Endothelial cell of umbilical vein (primary cell): Measurements from ENCODE around the gene DNAJC17. TPM values are rescaled to one million over a fixed set of nuclear protein-coding genes. Genes with fewer than 3 reads are reported as not detected.

Experiments
- BruUV-seq: library from RNA; stranded (reverse); fragments of 400-500 nt; replicated peaks from 2 replicates; lab custom pipeline; 2021; lab: Mats Ljungman, UMichigan
- CTCF ChIA-PET: fragments of 300-600, 350-600 bp; sonication (Branson Sonifier 250); formaldehyde crosslinking; loops from one replicate; lab custom pipeline; 2021; ENCODE audit warnings: antibody characterized with exemption, inconsistent platforms; lab: Charles Lee
- POLR2A ChIA-PET: fragments of 300-600, 350-600 bp; sonication (Branson Sonifier 250); formaldehyde crosslinking; loops from one replicate; lab custom pipeline; 2021; ENCODE audit warnings: antibody characterized with exemption, inconsistent platforms; lab: Charles Lee
- DNase-seq: peaks from one replicate; pipeline ENCODE4 v3.0.0-alpha.2; 2011; ENCODE audit warnings: low read depth, low spot score
- FAIRE-seq: peaks from 2 replicates; lab custom pipeline; 2011; peaks lifted over from hg19 to GRCh38; lab: Jason Lieb, UNC
- H2AFZ ChIP-seq: 2 replicates; pipeline ENCODE4 v1.6.0; 2012; ENCODE audit warnings: low read depth, low read length, control low read depth, inconsistent platforms
- H3K27ac ChIP-seq: 2 replicates; pipeline ENCODE4 v1.5.1; 2011; ENCODE audit warnings: low read depth, mild to moderate bottlenecking, control low read depth, low read length, moderate library complexity; ENCODE audit not compliant: insufficient read depth
- H3K27me3 ChIP-seq, 2 experiments: 2 replicates each; pipeline versions ENCODE4 v1.6.0 to v1.6.1; 2011; ENCODE audit warnings: low read length in 2 of 2, mixed read lengths in 1 of 2; ENCODE audit not compliant: control insufficient read depth in 2 of 2, insufficient read depth in 2 of 2
- H3K36me3 ChIP-seq, 2 experiments: 2 replicates in 1 of 2; 3 replicates in 1 of 2; pipeline ENCODE4 v1.5.1; 2011; ENCODE audit warnings: low read length in 2 of 2, mild to moderate bottlenecking in 1 of 2, moderate library complexity in 1 of 2; ENCODE audit not compliant: control insufficient read depth in 2 of 2, insufficient read depth in 2 of 2; ENCODE audit errors: extremely low read depth in 1 of 2
- H3K4me1 ChIP-seq: 3 replicates; pipeline ENCODE4 v1.5.1; 2011; ENCODE audit warnings: mild to moderate bottlenecking, low read length; ENCODE audit not compliant: control insufficient read depth, insufficient read depth; ENCODE audit errors: extremely low read depth
- H3K4me2 ChIP-seq: 2 replicates; pipeline ENCODE4 v1.6.1; 2011; ENCODE audit warnings: low read length, control low read depth, mixed read lengths; ENCODE audit not compliant: insufficient read depth
- H3K4me3 ChIP-seq, 3 experiments: fragments of 200-600 bp in 1 of 3; sonication (generic), shearing (Covaris generic) in 1 of 3; replicated peaks in 1 of 3; 2 replicates each; pipeline ENCODE4 v1.5.1; 2011 to 2016; ENCODE audit warnings: control low read depth in 3 of 3, low read length in 3 of 3, mild to moderate bottlenecking in 2 of 3, inconsistent platforms in 1 of 3, low read depth in 1 of 3, moderate library complexity in 1 of 3; ENCODE audit not compliant: insufficient read depth in 1 of 3
- H3K79me2 ChIP-seq: 2 replicates; pipeline ENCODE4 v1.6.0; 2012; ENCODE audit warnings: low read length, inconsistent platforms; ENCODE audit not compliant: control insufficient read depth, insufficient read depth
- H3K9ac ChIP-seq: replicated peaks from 2 replicates; pipeline ENCODE3; 2011; ENCODE audit warnings: low read length, control low read depth; ENCODE audit not compliant: insufficient read depth; ENCODE audit errors: extremely low read depth
- H3K9me1 ChIP-seq: replicated peaks from 3 replicates; pipeline ENCODE4 v1.6.0; 2011; ENCODE audit warnings: mild to moderate bottlenecking, low read length; ENCODE audit not compliant: control insufficient read depth, insufficient read depth; ENCODE audit errors: extremely low read depth
- H3K9me3 ChIP-seq: replicated peaks from 2 replicates; pipeline ENCODE4 v1.5.1; 2012; ENCODE audit warnings: low read length, inconsistent platforms; ENCODE audit not compliant: control insufficient read depth, insufficient read depth
- H4K20me1 ChIP-seq: replicated peaks from 2 replicates; pipeline ENCODE3; 2011; ENCODE audit warnings: mild to moderate bottlenecking, low read length; ENCODE audit not compliant: control insufficient read depth, insufficient read depth; ENCODE audit errors: extremely low read depth
- EZH2 ChIP-seq: IDR thresholded peaks from 2 replicates; pipeline ENCODE4 v1.6.1; 2012; ENCODE audit warnings: borderline replicate concordance, low read depth, mild to moderate bottlenecking, moderate library complexity, low read length, inconsistent platforms; ENCODE audit not compliant: severe bottlenecking
- FOS ChIP-seq: IDR thresholded peaks from 2 replicates; pipeline ENCODE4 v1.6.1; 2011; ENCODE audit warnings: mild to moderate bottlenecking, low read length, moderate library complexity, borderline replicate concordance; ENCODE audit not compliant: insufficient read depth
- GATA2 ChIP-seq: IDR thresholded peaks from 2 replicates; pipeline ENCODE4 v1.7.0; 2011; ENCODE audit warnings: low read depth, mild to moderate bottlenecking, moderate library complexity, mixed read lengths, low read length; ENCODE audit not compliant: insufficient read length, insufficient read depth
- JUN ChIP-seq: IDR thresholded peaks from 2 replicates; pipeline ENCODE4 v1.6.1; 2011; ENCODE audit warnings: borderline replicate concordance, low read depth; ENCODE audit not compliant: insufficient read length, insufficient read depth
- MYC ChIP-seq: IDR thresholded peaks from one replicate; pipeline ENCODE4 v1.6.1; 2011; ENCODE audit warnings: mild to moderate bottlenecking, low read depth, low read length
- POLR2A ChIP-seq: IDR thresholded peaks from 2 replicates; pipeline ENCODE4 v1.6.1; 2012; ENCODE audit warnings: low read depth, mild to moderate bottlenecking, control low read depth, low read length
- POLR2AphosphoS5 ChIP-seq: IDR thresholded peaks from 2 replicates; pipeline ENCODE4 v1.6.1; 2012; ENCODE audit warnings: low read depth, mild to moderate bottlenecking, control low read depth, low read length, moderate library complexity; ENCODE audit not compliant: insufficient read depth
- dilution Hi-C: fragments of 300-500 bp; cut with MboI; formaldehyde crosslinking; loops from one replicate; pipeline ENCODE4 v1.15.0; 2019; ENCODE audit warnings: low sequenced_read_pairs; ENCODE audit not compliant: extremely low pct_ligation_motif_present
- intact Hi-C: fragments of 100-400 bp; cut with micrococcal nuclease; formaldehyde crosslinking; loops from one replicate; pipeline ENCODE4 v1.10.0; 2022
- polyA plus RNA-seq, 4 experiments: library from polyadenylated mRNA; depleted of rRNA in 3 of 4; stranded (reverse) in 3 of 4; unstranded in 1 of 4; fragments of >200 nt; gene quantifications; 2 replicates each; pipeline versions ENCODE4 v1.2.1 to v1.2.3, GENCODE V29; 2011 to 2012; ENCODE audit warnings: missing spikeins in 1 of 4
- total RNA-seq: library from RNA; stranded (reverse); gene quantifications from 2 replicates; pipeline ENCODE4 v1.2.3, GENCODE V29; 2021
- TF ChIP-seq, protein P1 (sequence below): IDR thresholded peaks from 2 replicates; pipeline ENCODE4 v1.6.1; 2011; ENCODE audit not compliant: insufficient read depth, insufficient read length
- TF ChIP-seq, protein P2 (sequence below), 2 donors: IDR thresholded peaks; 1 replicate in 1 of 2; 2 replicates in 1 of 2; pipeline ENCODE4 v1.5.1; 2011; ENCODE audit warnings: low read length in 2 of 2, mild to moderate bottlenecking in 2 of 2, moderate library complexity in 2 of 2, control low read depth in 1 of 2, inconsistent platforms in 1 of 2, low read depth in 1 of 2; ENCODE audit not compliant: insufficient read depth in 1 of 2; ENCODE audit errors: extremely low read depth in 1 of 2

DNAJC17 gene
- total and polyA plus RNA-seq, 2 donors (not counting 3 experiments of a cell fraction or from before 2014, with no cell fraction given): 30.7 to 46.4 TPM

DNA sequence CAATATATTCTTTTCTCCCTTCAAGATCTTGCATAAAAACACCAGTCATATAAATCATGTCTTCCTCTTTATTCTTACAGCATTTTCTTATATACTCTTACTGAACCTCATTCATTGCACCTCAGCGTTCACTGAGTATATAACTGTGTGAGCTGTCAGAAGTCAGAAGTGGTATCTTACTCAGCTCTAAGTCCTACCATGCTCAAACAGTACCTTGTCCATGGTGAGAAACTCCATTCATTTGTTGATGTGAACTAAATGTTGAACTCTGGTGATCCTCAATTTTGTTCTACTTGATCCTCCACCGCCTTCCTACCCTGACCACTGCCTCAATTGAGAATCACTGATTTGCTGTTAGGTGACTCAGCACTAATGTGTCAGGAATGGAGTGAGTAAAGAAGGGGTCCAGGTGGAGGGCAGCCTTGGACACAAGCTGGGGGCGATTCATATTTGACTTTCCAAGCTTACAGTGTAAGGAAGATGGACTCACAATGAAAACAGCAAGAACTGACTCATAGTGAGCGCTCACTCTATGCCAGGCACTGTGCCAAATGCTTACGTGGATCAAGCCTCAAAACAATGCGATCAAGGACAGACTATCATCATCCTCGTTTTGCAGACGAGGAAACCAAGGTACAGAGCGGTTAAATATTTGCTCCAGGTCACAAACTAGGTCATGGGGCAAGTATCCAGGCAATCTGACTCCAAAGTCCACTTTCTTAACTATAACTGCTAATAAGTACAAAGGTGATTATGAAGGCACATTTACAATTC is 13.9 kb downstream of the DNAJC17 start:
- Histone ChIP-seq H4K20me1 (no peaks in the 10 kb centered on the region), H3K4me1 (peaks cover 48% of the 10 kb centered on the region), H3K36me3 (no peaks in the 10 kb centered on the region), H2AFZ (no peak overlapping the region), H3K27me3 (no peaks in the 10 kb centered on the region), H3K27ac (peak overlapping the region; percentile 58), H3K4me3 (no peak overlapping the region), H3K9ac (peak overlapping the region; percentile 4), H3K79me2 (peaks cover 26% of the 10 kb centered on the region), H3K4me2 (peak overlapping the region; percentile 53), H3K9me1 (no peaks in the 10 kb centered on the region), H3K9me3 (no peaks in the 10 kb centered on the region)
- FAIRE-seq (peak; percentile 98), DNase-seq (peak; percentile 99)
- TF ChIP-seq FOS (peak; percentile 95), POLR2A (no peak), JUN (peak; percentile 85), POLR2AphosphoS5 (peak; percentile 72), GATA2 (peak; percentile 20)
- TSS peak; percentile 16 for BruUV-seq
- ChIA-PET CTCF (interaction anchor here (0.7 to 2.8 kb wide), 7 partner anchors 9 to 100 kb away, joined by 3 to 10 read pairs (median 5); partner anchors contain the start of genes DNAJC17 and ZFYVE19), POLR2A (no interaction called here)
- intact Hi-C loops: loop anchor here (1.0 to 2.0 kb wide), 3 partner anchors 13 to 38 kb away; partner anchors contain the start of genes C15orf62, DNAJC17, RMDN3 and ZFYVE19
- dilution Hi-C loops: no loop called here

DNA sequence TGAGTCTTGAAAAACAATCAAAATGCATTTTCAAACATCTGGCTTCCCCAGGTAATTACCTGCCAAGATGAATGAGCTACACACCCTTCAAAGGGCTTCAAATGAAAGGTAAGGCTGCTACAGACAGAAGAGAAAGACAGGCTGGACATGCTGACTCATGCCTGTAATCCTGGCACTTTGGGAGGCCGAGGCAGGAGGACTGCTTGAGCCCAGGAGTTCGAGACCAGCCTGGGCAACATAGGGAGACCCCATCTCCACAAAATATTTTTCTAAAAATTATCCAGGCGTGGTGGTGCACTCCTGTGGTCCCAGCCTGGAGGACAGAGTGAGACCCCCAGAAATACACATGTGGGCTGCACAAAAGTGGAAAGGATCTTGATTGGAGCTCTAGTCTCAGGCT is 14.9 kb downstream of the DNAJC17 start:
- H3K4me3 ChIP-seq: no peak overlapping the region
- ChIA-PET POLR2A (no interaction called here), CTCF (interaction anchor here (0.7 to 2.8 kb wide), 7 partner anchors 9 to 101 kb away, joined by 3 to 10 read pairs (median 5); no protein-coding TSS in a partner anchor)
- no peak overlapping the region for H3K9ac ChIP-seq
- FAIRE-seq: no peak
- no peaks in the 10 kb centered on the region for H3K36me3 ChIP-seq
- no peaks in the 10 kb centered on the region for H3K9me1 ChIP-seq
- H3K27me3 ChIP-seq: no peaks in the 10 kb centered on the region
- H4K20me1 ChIP-seq: no peaks in the 10 kb centered on the region
- no peaks in the 10 kb centered on the region for H3K9me3 ChIP-seq
- no peak overlapping the region for H2AFZ ChIP-seq
- peaks cover 23% of the 10 kb centered on the region for H3K79me2 ChIP-seq
- peaks cover 55% of the 10 kb centered on the region for H3K4me1 ChIP-seq
- no peak for DNase-seq
- no peak overlapping the region for H3K27ac ChIP-seq
- dilution Hi-C loops (no loop called here), intact Hi-C loops (loop anchor here (2.0 kb wide), 1 partner anchor 14 kb away; the partner anchor contains the start of genes DNAJC17 and ZFYVE19)
- H3K4me2 ChIP-seq: no peak overlapping the region
- no TSS peak for BruUV-seq
- TF ChIP-seq, protein P1, sequence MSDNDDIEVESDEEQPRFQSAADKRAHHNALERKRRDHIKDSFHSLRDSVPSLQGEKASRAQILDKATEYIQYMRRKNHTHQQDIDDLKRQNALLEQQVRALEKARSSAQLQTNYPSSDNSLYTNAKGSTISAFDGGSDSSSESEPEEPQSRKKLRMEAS: no peak
- TF ChIP-seq POLR2AphosphoS5: no peak
- TF ChIP-seq, protein P2, sequence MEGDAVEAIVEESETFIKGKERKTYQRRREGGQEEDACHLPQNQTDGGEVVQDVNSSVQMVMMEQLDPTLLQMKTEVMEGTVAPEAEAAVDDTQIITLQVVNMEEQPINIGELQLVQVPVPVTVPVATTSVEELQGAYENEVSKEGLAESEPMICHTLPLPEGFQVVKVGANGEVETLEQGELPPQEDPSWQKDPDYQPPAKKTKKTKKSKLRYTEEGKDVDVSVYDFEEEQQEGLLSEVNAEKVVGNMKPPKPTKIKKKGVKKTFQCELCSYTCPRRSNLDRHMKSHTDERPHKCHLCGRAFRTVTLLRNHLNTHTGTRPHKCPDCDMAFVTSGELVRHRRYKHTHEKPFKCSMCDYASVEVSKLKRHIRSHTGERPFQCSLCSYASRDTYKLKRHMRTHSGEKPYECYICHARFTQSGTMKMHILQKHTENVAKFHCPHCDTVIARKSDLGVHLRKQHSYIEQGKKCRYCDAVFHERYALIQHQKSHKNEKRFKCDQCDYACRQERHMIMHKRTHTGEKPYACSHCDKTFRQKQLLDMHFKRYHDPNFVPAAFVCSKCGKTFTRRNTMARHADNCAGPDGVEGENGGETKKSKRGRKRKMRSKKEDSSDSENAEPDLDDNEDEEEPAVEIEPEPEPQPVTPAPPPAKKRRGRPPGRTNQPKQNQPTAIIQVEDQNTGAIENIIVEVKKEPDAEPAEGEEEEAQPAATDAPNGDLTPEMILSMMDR (IDR thresholded peaks at IDR 0.05; ENCODE audit: extremely low read depth in 1 of 2, insufficient read depth in 1 of 2, low read depth in 1 of 2, low read length in 2 of 2): no peak
- no peak for TF ChIP-seq FOS
- TF ChIP-seq JUN: no peak
- TF ChIP-seq MYC: no peak
- TF ChIP-seq GATA2: no peak
- no peak for TF ChIP-seq EZH2
- no peak for TF ChIP-seq POLR2A
